ENCODE data around the gene PUDP.

PUDP gene

GRCh38 chrX:7091923-7092322 lies 56.0 kb downstream of the PUDP start:
- DNase-seq (ENCODE audit: low spot score in 2 of 2) (no peak), ATAC-seq (replicated peaks; ENCODE audit: extremely low read depth, poor library complexity, severe bottlenecking) (no peak)
- H3K27me3 Mint-ChIP-seq, result no peaks in the 10 kb centered on the region
- H3K4me3 Mint-ChIP-seq, result no peak overlapping the region
- no peaks in the 10 kb centered on the region for H3K9me3 Mint-ChIP-seq
- H3K27ac Mint-ChIP-seq (ENCODE audit: low read depth), result no peak overlapping the region
- peaks cover 4% of the 10 kb centered on the region for H3K36me3 Mint-ChIP-seq (ENCODE audit: insufficient read depth)
- peaks cover 16% of the 10 kb centered on the region for H3K4me1 Mint-ChIP-seq

GRCh38 chrX:7090641-7091040 lies 57.3 kb downstream of the PUDP start:
- peaks cover 29% of the 10 kb centered on the region for H3K4me1 Mint-ChIP-seq
- H3K36me3 Mint-ChIP-seq (ENCODE audit: insufficient read depth), result peaks cover 4% of the 10 kb centered on the region
- no peak for DNase-seq (ENCODE audit: low spot score in 2 of 2)
- no peak overlapping the region for H3K4me3 Mint-ChIP-seq
- H3K27me3 Mint-ChIP-seq, result no peaks in the 10 kb centered on the region
- no peak overlapping the region for H3K27ac Mint-ChIP-seq (ENCODE audit: low read depth)
- H3K9me3 Mint-ChIP-seq, result no peaks in the 10 kb centered on the region
- ATAC-seq (replicated peaks; ENCODE audit: extremely low read depth, poor library complexity, severe bottlenecking), result no peak

- peaks cover 5% of the 10 kb centered on the region for H3K36me3 Mint-ChIP-seq (ENCODE audit: insufficient read depth)
- H3K4me3 Mint-ChIP-seq, result no peak overlapping the region
- ATAC-seq (replicated peaks; ENCODE audit: extremely low read depth, poor library complexity, severe bottlenecking) (no peak), DNase-seq (ENCODE audit: low spot score in 2 of 2) (no peak)
- H3K4me1 Mint-ChIP-seq, result peaks cover 34% of the 10 kb centered on the region
- H3K27ac Mint-ChIP-seq (ENCODE audit: low read depth), result peak overlapping the region; percentile 82
- H3K27me3 Mint-ChIP-seq, result no peaks in the 10 kb centered on the region
- H3K9me3 Mint-ChIP-seq, result no peaks in the 10 kb centered on the region
Observed at GRCh38 chrX:7088968-7089615, 58.9 kb downstream of the PUDP start.

- no peak for ATAC-seq (replicated peaks; ENCODE audit: extremely low read depth, poor library complexity, severe bottlenecking)
- no peaks in the 10 kb centered on the region for H3K27me3 Mint-ChIP-seq
- no peak overlapping the region for H3K4me3 Mint-ChIP-seq
- H3K36me3 Mint-ChIP-seq (ENCODE audit: insufficient read depth), result peaks cover 8% of the 10 kb centered on the region
- H3K9me3 Mint-ChIP-seq, result no peaks in the 10 kb centered on the region
- no peak for DNase-seq (ENCODE audit: low spot score in 2 of 2)
- H3K4me1 Mint-ChIP-seq, result peaks cover 46% of the 10 kb centered on the region
- H3K27ac Mint-ChIP-seq (ENCODE audit: low read depth), result peak overlapping the region; percentile 59
Observed at GRCh38 chrX:7086384-7086783, 61.6 kb downstream of the PUDP start.

GRCh38 chrX:7085879-7086278 lies 62.1 kb downstream of the PUDP start:
- Mint-ChIP-seq H3K4me3 (peak overlapping the region; percentile 6), H3K4me1 (peaks cover 46% of the 10 kb centered on the region), H3K9me3 (no peaks in the 10 kb centered on the region), H3K27ac (ENCODE audit: low read depth) (peak overlapping the region; percentile 59), H3K27me3 (no peaks in the 10 kb centered on the region), H3K36me3 (ENCODE audit: insufficient read depth) (peaks cover 10% of the 10 kb centered on the region)
- ATAC-seq (replicated peaks; ENCODE audit: extremely low read depth, poor library complexity, severe bottlenecking) (no peak), DNase-seq (ENCODE audit: low spot score in 2 of 2) (no peak)

- Mint-ChIP-seq H3K27ac (ENCODE audit: low read depth) (no peak overlapping the region), H3K36me3 (ENCODE audit: insufficient read depth) (peaks cover 10% of the 10 kb centered on the region)
- no peak for ATAC-seq (replicated peaks; ENCODE audit: extremely low read depth, poor library complexity, severe bottlenecking)
Observed at GRCh38 chrX:7084841-7085240, 63.1 kb downstream of the PUDP start.

GRCh38 chrX:7083468-7084396 lies 64.2 kb downstream of the PUDP start:
- Mint-ChIP-seq H3K9me3 (no peaks in the 10 kb centered on the region), H3K27me3 (no peaks in the 10 kb centered on the region), H3K4me1 (peaks cover 49% of the 10 kb centered on the region), H3K4me3 (peak overlapping the region; percentile 53), H3K27ac (ENCODE audit: low read depth) (peak overlapping the region; percentile 85), H3K36me3 (ENCODE audit: insufficient read depth) (peaks cover 8% of the 10 kb centered on the region)
- DNase-seq (ENCODE audit: low spot score in 2 of 2), result peak; percentile 12 to 13
- peak; percentile 78 for ATAC-seq (replicated peaks; ENCODE audit: extremely low read depth, poor library complexity, severe bottlenecking)

More at GRCh38 chrX:7084841-7085240, 63.1 kb downstream of the PUDP start:
- Mint-ChIP-seq H3K4me3 (no peak overlapping the region), H3K9me3 (no peaks in the 10 kb centered on the region), H3K4me1 (peaks cover 53% of the 10 kb centered on the region), H3K27me3 (no peaks in the 10 kb centered on the region)
- DNase-seq (ENCODE audit: low spot score in 2 of 2), result no peak

- Mint-ChIP-seq H3K27me3 (no peaks in the 10 kb centered on the region), H3K36me3 (ENCODE audit: insufficient read depth) (peaks cover 8% of the 10 kb centered on the region), H3K4me1 (peaks cover 43% of the 10 kb centered on the region), H3K27ac (ENCODE audit: low read depth) (peak overlapping the region; percentile 85), H3K4me3 (peak overlapping the region; percentile 53), H3K9me3 (no peaks in the 10 kb centered on the region)
- DNase-seq (ENCODE audit: low spot score in 2 of 2) (no peak), ATAC-seq (replicated peaks; ENCODE audit: extremely low read depth, poor library complexity, severe bottlenecking) (no peak)
Observed at GRCh38 chrX:7083021-7083420, 64.9 kb downstream of the PUDP start.

- ATAC-seq (replicated peaks; ENCODE audit: extremely low read depth, poor library complexity, severe bottlenecking) (no peak), DNase-seq (ENCODE audit: low spot score in 2 of 2) (no peak)
- peak overlapping the region; percentile 7 for H3K4me3 Mint-ChIP-seq
- no peaks in the 10 kb centered on the region for H3K9me3 Mint-ChIP-seq
- no peak overlapping the region for H3K27ac Mint-ChIP-seq (ENCODE audit: low read depth)
- no peaks in the 10 kb centered on the region for H3K27me3 Mint-ChIP-seq
- peaks cover 43% of the 10 kb centered on the region for H3K4me1 Mint-ChIP-seq
- peaks cover 8% of the 10 kb centered on the region for H3K36me3 Mint-ChIP-seq (ENCODE audit: insufficient read depth)
Observed at GRCh38 chrX:7082556-7082955, 65.4 kb downstream of the PUDP start.

- Mint-ChIP-seq H3K4me1 (peaks cover 10% of the 10 kb centered on the region), H3K27ac (ENCODE audit: low read depth) (no peak overlapping the region), H3K9me3 (no peaks in the 10 kb centered on the region), H3K4me3 (no peak overlapping the region), H3K27me3 (no peaks in the 10 kb centered on the region), H3K36me3 (ENCODE audit: insufficient read depth) (peaks cover 3% of the 10 kb centered on the region)
- no peak for DNase-seq (ENCODE audit: low spot score in 2 of 2)
- no peak for ATAC-seq (replicated peaks; ENCODE audit: extremely low read depth, poor library complexity, severe bottlenecking)
Observed at GRCh38 chrX:7077241-7078230, 70.4 kb downstream of the PUDP start.

GRCh38 chrX:7076245-7076661 lies 71.7 kb downstream of the PUDP start:
- Mint-ChIP-seq H3K9me3 (no peaks in the 10 kb centered on the region), H3K27me3 (no peaks in the 10 kb centered on the region), H3K4me1 (peaks cover 10% of the 10 kb centered on the region), H3K4me3 (no peak overlapping the region), H3K27ac (ENCODE audit: low read depth) (no peak overlapping the region), H3K36me3 (ENCODE audit: insufficient read depth) (peaks cover 2% of the 10 kb centered on the region)
- no peak for ATAC-seq (replicated peaks; ENCODE audit: extremely low read depth, poor library complexity, severe bottlenecking)
- DNase-seq (ENCODE audit: low spot score in 2 of 2), result no peak

GRCh38 chrX:7074908-7075204 lies 73.1 kb downstream of the PUDP start:
- Mint-ChIP-seq H3K36me3 (ENCODE audit: insufficient read depth) (peaks cover 2% of the 10 kb centered on the region), H3K4me1 (peaks cover 8% of the 10 kb centered on the region), H3K9me3 (no peaks in the 10 kb centered on the region), H3K4me3 (no peak overlapping the region), H3K27ac (ENCODE audit: low read depth) (no peak overlapping the region), H3K27me3 (no peaks in the 10 kb centered on the region)
- ATAC-seq (replicated peaks; ENCODE audit: extremely low read depth, poor library complexity, severe bottlenecking) (no peak), DNase-seq (ENCODE audit: low spot score in 2 of 2) (no peak)

Data from central memory CD8-positive, alpha-beta T cell (primary cell).